ENCODE results near the gene CAPN11.

The CAPN11 gene

GRCh38 chr6:44158770-44159228, at the start of gene CAPN11:
CAPN11 (plus strand) TSS chr6:44158820; CDS start chr6:44158849, 29 bp downstream.
- TF ChIP-seq, protein P1, sequence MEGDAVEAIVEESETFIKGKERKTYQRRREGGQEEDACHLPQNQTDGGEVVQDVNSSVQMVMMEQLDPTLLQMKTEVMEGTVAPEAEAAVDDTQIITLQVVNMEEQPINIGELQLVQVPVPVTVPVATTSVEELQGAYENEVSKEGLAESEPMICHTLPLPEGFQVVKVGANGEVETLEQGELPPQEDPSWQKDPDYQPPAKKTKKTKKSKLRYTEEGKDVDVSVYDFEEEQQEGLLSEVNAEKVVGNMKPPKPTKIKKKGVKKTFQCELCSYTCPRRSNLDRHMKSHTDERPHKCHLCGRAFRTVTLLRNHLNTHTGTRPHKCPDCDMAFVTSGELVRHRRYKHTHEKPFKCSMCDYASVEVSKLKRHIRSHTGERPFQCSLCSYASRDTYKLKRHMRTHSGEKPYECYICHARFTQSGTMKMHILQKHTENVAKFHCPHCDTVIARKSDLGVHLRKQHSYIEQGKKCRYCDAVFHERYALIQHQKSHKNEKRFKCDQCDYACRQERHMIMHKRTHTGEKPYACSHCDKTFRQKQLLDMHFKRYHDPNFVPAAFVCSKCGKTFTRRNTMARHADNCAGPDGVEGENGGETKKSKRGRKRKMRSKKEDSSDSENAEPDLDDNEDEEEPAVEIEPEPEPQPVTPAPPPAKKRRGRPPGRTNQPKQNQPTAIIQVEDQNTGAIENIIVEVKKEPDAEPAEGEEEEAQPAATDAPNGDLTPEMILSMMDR (IDR thresholded peaks at IDR 0.05): no peak

GRCh38 chr6:44109212-44109611, 49.4 kb upstream of the CAPN11 start:
- TF ChIP-seq, protein P1 (IDR thresholded peaks at IDR 0.05): no peak

DNA sequence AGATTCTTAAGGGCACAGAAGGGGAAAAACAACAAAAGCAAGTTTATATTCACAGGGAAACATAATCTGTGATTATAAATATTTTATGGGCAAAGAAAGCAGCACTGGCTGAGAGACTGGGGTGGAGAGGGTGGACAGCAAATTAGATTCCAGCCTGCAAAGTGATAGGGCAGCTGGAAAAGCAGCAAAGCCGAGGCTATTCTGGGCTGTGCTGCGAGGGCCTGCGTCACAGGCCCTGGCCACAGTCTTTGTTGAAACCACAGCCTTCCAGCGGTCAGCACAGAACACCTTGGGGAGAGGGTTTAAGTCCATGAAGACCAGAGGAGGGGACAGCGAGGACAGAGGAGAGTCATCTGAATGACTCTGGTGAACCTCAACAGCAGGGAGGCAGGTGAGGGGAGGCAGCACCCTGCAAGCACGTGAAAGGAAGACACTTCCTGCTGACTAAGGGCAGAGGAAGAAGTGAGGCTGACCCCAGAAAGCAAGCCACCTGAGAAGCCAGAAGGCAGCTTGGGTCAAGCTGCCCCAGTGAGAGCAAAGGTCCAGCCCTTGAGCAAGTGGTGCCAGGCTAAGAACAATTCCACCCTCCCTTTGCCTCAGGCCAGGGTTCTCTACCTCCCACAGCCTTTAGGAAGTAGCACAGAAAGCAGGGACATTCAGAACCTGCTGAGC, 48.5 kb upstream of the CAPN11 start:
- TF ChIP-seq, protein P1 (IDR thresholded peaks at IDR 0.05): no peak

DNA sequence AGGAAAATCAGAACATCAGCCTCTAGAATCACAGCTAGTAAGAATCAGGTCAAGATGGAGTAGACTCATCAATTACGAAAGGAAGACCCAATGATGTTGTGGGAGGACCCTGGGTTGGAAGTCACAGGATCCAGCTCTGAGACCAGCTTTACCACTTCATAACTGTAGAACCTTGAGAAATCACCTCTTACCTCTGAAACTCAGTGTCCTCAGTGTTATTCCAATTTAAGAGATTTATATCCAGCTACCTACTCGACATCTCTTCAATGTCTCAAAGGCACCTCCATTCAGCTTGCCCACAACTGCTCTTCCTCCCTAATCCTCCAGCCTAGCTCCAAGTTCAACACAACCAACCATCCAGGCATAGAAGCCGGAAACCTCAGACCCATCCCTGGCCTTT, 47.7 kb upstream of the CAPN11 start:
- TF ChIP-seq, protein P1 (IDR thresholded peaks at IDR 0.05): no peak

DNA sequence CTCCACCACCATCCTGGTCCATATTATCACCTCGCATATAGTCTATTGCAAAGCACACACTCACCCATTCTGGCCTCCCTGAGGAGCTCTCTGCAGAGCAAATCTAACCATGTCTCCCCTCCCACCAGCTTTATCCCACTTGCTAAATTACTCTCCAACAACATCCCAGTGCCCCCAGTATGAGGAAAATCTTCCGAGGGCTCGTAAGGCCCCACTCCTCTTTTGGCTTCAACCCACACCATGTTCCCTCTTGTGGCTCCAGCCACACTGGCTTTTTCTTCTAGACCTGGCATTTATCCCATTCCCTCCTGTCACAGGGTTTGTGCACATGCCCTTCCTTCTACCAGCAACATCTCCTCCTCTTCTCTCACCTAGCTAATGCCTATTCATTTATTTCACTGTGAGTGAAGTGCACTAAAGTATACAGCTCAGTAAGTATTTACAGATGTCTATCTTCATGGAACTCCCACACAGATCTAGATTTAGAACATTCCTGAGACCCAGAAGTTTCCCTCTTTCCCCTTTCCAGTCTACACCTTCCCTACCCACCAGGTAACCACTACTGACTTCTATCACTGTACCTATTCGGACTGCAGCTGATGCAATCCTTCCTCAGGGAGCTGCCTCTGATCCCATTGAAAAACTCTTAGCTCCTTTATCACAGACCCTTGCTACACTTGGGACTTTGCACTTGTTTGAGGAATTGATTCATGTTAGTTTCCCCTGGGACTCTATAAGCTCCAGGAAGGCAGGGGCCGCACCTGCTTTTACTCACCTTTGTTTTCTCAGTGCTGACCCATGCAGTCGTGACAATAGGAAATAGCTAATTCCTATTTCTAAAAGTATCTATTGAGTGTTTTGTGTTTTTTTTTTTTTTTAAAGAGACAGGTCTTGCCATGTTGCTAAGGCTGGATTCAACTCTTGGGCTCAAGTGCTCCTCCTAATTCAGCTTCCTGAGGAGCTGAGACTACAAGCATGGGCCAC, 46.9 kb upstream of the CAPN11 start:
- TF ChIP-seq, protein P1 (IDR thresholded peaks at IDR 0.05): no peak

DNA sequence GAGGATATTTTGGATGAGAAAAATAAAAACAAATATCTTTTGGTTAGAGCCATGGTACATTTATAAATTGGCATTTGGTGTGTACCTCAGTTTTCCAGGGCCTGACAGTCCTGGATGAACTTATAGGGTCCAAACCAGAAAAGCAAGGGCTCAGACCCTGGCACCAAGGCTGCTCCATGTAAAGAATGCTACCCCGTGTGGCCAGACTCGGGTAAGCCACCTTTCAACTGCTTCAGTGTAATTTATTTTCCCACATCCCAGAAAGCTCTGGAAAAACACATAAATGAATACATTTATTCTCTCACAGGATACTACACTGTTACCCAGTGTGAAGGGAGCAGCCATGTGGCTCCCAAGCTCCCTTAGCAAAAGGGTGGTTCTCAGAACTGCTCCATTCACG, 45.2 kb upstream of the CAPN11 start:
- TF ChIP-seq, protein P1 (IDR thresholded peaks at IDR 0.05): no peak

DNA sequence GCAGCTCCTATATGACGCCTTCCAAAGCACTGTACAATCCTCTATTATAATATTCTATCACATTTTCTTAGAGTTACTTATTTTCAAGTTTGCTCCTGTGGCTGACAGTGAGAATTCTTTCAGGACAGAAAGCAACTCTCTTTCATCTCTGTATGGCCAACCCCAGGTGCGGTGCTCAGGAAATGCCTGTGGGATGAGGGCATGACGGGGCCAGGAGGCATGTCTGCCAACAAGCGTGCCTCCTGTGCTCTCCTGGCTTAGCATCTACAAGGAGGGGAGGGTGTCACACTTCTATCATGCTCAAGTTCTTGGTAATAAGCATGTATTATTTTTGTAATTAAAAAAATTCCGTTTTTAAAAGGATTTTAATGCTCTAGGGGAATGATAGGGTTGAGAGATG, 42.8 kb upstream of the CAPN11 start:
- TF ChIP-seq, protein P1 (IDR thresholded peaks at IDR 0.05): no peak
